ENCODE data around the gene RCAN2. TPM values are rescaled to one million over a fixed set of nuclear protein-coding genes. Genes with fewer than 3 reads are reported as not detected.

The RCAN2 gene
- total and polyA plus RNA-seq, 9 of the 15 experiments (the other 6 are each of a cell fraction or from before 2014, with no cell fraction given): 0.04 TPM; not detected in 8

DNA sequence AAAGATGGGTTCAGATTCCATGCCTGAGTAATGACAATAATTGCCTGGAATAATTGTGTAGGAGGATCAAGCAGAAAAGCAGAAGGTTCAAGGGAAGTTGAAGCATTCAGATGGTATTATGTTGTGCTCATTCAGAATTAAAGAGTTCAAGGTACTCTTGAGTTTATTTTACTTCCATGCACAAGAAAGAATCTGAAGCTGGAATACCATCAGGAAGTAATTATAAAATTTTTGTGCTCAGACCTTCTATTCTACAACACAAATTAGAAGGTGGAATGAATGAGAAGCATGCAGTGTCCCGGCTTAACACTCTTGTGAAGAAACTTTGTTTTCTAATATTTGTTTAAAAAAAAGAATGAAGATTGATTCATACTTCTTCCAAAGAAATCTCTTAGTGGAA, 181.1 kb downstream of the RCAN2 start (continued):
- TF ChIP-seq, protein P1, sequence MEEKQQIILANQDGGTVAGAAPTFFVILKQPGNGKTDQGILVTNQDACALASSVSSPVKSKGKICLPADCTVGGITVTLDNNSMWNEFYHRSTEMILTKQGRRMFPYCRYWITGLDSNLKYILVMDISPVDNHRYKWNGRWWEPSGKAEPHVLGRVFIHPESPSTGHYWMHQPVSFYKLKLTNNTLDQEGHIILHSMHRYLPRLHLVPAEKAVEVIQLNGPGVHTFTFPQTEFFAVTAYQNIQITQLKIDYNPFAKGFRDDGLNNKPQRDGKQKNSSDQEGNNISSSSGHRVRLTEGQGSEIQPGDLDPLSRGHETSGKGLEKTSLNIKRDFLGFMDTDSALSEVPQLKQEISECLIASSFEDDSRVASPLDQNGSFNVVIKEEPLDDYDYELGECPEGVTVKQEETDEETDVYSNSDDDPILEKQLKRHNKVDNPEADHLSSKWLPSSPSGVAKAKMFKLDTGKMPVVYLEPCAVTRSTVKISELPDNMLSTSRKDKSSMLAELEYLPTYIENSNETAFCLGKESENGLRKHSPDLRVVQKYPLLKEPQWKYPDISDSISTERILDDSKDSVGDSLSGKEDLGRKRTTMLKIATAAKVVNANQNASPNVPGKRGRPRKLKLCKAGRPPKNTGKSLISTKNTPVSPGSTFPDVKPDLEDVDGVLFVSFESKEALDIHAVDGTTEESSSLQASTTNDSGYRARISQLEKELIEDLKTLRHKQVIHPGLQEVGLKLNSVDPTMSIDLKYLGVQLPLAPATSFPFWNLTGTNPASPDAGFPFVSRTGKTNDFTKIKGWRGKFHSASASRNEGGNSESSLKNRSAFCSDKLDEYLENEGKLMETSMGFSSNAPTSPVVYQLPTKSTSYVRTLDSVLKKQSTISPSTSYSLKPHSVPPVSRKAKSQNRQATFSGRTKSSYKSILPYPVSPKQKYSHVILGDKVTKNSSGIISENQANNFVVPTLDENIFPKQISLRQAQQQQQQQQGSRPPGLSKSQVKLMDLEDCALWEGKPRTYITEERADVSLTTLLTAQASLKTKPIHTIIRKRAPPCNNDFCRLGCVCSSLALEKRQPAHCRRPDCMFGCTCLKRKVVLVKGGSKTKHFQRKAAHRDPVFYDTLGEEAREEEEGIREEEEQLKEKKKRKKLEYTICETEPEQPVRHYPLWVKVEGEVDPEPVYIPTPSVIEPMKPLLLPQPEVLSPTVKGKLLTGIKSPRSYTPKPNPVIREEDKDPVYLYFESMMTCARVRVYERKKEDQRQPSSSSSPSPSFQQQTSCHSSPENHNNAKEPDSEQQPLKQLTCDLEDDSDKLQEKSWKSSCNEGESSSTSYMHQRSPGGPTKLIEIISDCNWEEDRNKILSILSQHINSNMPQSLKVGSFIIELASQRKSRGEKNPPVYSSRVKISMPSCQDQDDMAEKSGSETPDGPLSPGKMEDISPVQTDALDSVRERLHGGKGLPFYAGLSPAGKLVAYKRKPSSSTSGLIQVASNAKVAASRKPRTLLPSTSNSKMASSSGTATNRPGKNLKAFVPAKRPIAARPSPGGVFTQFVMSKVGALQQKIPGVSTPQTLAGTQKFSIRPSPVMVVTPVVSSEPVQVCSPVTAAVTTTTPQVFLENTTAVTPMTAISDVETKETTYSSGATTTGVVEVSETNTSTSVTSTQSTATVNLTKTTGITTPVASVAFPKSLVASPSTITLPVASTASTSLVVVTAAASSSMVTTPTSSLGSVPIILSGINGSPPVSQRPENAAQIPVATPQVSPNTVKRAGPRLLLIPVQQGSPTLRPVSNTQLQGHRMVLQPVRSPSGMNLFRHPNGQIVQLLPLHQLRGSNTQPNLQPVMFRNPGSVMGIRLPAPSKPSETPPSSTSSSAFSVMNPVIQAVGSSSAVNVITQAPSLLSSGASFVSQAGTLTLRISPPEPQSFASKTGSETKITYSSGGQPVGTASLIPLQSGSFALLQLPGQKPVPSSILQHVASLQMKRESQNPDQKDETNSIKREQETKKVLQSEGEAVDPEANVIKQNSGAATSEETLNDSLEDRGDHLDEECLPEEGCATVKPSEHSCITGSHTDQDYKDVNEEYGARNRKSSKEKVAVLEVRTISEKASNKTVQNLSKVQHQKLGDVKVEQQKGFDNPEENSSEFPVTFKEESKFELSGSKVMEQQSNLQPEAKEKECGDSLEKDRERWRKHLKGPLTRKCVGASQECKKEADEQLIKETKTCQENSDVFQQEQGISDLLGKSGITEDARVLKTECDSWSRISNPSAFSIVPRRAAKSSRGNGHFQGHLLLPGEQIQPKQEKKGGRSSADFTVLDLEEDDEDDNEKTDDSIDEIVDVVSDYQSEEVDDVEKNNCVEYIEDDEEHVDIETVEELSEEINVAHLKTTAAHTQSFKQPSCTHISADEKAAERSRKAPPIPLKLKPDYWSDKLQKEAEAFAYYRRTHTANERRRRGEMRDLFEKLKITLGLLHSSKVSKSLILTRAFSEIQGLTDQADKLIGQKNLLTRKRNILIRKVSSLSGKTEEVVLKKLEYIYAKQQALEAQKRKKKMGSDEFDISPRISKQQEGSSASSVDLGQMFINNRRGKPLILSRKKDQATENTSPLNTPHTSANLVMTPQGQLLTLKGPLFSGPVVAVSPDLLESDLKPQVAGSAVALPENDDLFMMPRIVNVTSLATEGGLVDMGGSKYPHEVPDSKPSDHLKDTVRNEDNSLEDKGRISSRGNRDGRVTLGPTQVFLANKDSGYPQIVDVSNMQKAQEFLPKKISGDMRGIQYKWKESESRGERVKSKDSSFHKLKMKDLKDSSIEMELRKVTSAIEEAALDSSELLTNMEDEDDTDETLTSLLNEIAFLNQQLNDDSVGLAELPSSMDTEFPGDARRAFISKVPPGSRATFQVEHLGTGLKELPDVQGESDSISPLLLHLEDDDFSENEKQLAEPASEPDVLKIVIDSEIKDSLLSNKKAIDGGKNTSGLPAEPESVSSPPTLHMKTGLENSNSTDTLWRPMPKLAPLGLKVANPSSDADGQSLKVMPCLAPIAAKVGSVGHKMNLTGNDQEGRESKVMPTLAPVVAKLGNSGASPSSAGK (IDR thresholded peaks at IDR 0.05): no peak
- TF ChIP-seq SMARCC2 (IDR thresholded peaks at IDR 0.05; ENCODE audit: low read depth) (no peak), SP2 (IDR thresholded peaks at IDR 0.05; ENCODE audit: extremely low read depth, low read depth, low read length, poor library complexity, severe bottlenecking) (no peak), KDM1A (IDR thresholded peaks at IDR 0.05) (no peak), ZNF347 (CRISPR knock-in tag; IDR thresholded peaks at IDR 0.05; ENCODE audit: low read depth) (no peak), BRF2 (IDR thresholded peaks at IDR 0.05; ENCODE audit: borderline replicate concordance, insufficient read depth, insufficient read length) (no peak), NFYB (IDR thresholded peaks at IDR 0.05; ENCODE audit: extremely low read depth, insufficient read length) (no peak), SRF (CRISPR knock-in tag; IDR thresholded peaks at IDR 0.05) (no peak), SMARCA5 (IDR thresholded peaks at IDR 0.05) (no peak), L3MBTL2 (IDR thresholded peaks at IDR 0.05) (no peak)
- TF ChIP-seq, protein P2, sequence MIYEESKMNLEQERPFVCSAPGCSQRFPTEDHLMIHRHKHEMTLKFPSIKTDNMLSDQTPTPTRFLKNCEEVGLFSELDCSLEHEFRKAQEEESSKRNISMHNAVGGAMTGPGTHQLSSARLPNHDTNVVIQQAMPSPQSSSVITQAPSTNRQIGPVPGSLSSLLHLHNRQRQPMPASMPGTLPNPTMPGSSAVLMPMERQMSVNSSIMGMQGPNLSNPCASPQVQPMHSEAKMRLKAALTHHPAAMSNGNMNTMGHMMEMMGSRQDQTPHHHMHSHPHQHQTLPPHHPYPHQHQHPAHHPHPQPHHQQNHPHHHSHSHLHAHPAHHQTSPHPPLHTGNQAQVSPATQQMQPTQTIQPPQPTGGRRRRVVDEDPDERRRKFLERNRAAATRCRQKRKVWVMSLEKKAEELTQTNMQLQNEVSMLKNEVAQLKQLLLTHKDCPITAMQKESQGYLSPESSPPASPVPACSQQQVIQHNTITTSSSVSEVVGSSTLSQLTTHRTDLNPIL (CRISPR knock-in tag; IDR thresholded peaks at IDR 0.05): no peak

All from K562 (cell line).